Activated CD8-positive, alpha-beta T cell treated with anti-CD3 and anti-CD28 coated beads for 36 hours (primary cell): ENCODE data around the gene SLC3A2. TPM values are rescaled to one million over a fixed set of nuclear protein-coding genes. Genes with fewer than 3 reads are reported as not detected.

Experiments
- ATAC-seq: fragments of 200-7000 bp; cut with Tn5 transposase; one replicate; pipeline ENCODE4 v1.10.0; 2021; ENCODE audit warnings: mild to moderate bottlenecking, moderate library complexity
- CTCF ChIA-PET: fragments of 350-600 bp; sonication (Branson Sonifier 250); formaldehyde crosslinking; loops from one replicate; lab custom pipeline; 2021; ENCODE audit warnings: antibody characterized with exemption; lab: Charles Lee
- POLR2A ChIA-PET: fragments of 350-600 bp; sonication (Branson Sonifier 250); formaldehyde crosslinking; loops from one replicate; lab custom pipeline; 2021; ENCODE audit warnings: antibody characterized with exemption; lab: Charles Lee
- DNase-seq: peaks from one replicate; pipeline ENCODE4 v3.0.0-alpha.2; 2020
- H3K27ac Mint-ChIP-seq: one replicate; pipeline ENCODE4 v1.8.0; 2021; ENCODE audit warnings: mild to moderate bottlenecking, mixed read lengths
- H3K27me3 Mint-ChIP-seq: one replicate; pipeline ENCODE4 v1.8.0; 2021; ENCODE audit warnings: mixed read lengths
- H3K36me3 Mint-ChIP-seq: one replicate; pipeline ENCODE4 v1.8.0; 2021; ENCODE audit warnings: low read depth, mixed read lengths
- H3K4me1 Mint-ChIP-seq: one replicate; pipeline ENCODE4 v1.8.0; 2021; ENCODE audit warnings: low read depth, mixed read lengths
- H3K4me3 Mint-ChIP-seq: one replicate; pipeline ENCODE4 v1.8.0; 2021; ENCODE audit warnings: mild to moderate bottlenecking, moderate library complexity, mixed read lengths
- H3K9me3 Mint-ChIP-seq: one replicate; pipeline ENCODE4 v1.8.0; 2021; ENCODE audit warnings: mixed read lengths
- intact Hi-C: fragments of 100-400 bp; cut with micrococcal nuclease; formaldehyde crosslinking; loops from one replicate; pipeline ENCODE4 v1.10.0; 2022
- total RNA-seq, 2 experiments: library from RNA; stranded (reverse); gene quantifications; one replicate each; pipeline ENCODE4 v1.2.3, GENCODE V29; 2021
- TF ChIP-seq, protein P1 (sequence below): fragments of 200-600 bp; IDR thresholded peaks from one replicate; pipeline ENCODE4 v1.8.0; 2022; ENCODE audit warnings: antibody characterized with exemption, mild to moderate bottlenecking

Gene SLC3A2
- total RNA-seq, 2 experiments from 2014 or later: 299 to 315 TPM

DNA sequence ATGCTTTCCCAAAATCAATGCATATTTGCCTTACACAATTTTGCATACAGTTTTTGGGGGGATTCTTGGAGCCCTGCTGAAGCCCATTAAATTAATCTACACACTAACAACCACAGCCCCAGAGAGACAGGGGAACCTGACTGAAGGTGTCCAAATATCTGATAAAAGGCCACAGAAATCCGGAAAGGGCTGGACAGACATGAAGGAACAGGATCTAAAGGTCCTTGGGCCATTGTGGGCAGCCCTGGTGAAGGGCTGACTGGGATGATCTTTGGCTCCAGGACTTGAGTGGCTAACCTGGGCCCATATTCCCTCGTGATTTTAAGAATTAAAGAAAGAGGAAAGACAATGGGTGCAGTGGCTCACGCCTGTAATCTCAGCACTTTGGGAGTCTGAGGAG lies 34.5 kb upstream of the SLC3A2 start:
- no peak for DNase-seq
- TF ChIP-seq, protein P1, sequence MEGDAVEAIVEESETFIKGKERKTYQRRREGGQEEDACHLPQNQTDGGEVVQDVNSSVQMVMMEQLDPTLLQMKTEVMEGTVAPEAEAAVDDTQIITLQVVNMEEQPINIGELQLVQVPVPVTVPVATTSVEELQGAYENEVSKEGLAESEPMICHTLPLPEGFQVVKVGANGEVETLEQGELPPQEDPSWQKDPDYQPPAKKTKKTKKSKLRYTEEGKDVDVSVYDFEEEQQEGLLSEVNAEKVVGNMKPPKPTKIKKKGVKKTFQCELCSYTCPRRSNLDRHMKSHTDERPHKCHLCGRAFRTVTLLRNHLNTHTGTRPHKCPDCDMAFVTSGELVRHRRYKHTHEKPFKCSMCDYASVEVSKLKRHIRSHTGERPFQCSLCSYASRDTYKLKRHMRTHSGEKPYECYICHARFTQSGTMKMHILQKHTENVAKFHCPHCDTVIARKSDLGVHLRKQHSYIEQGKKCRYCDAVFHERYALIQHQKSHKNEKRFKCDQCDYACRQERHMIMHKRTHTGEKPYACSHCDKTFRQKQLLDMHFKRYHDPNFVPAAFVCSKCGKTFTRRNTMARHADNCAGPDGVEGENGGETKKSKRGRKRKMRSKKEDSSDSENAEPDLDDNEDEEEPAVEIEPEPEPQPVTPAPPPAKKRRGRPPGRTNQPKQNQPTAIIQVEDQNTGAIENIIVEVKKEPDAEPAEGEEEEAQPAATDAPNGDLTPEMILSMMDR: no peak
- CTCF ChIA-PET: interaction anchor here (1.6 kb wide), 1 partner anchor 10 kb away, joined by 3 read pairs; no protein-coding TSS in a partner anchor
- no peaks in the 10 kb centered on the region for H3K9me3 Mint-ChIP-seq
- POLR2A ChIA-PET: interaction anchor here (0.6 to 17.2 kb wide), 3 partner anchors 7 to 275 kb away, joined by 4 to 997 read pairs (median 495); partner anchors contain the start of gene SLC3A2
- intact Hi-C loops: loop anchor here (10.0 kb wide), 1 partner anchor 251 kb away; the partner anchor contains the start of gene TUT1
- no peak overlapping the region for H3K27ac Mint-ChIP-seq
- ATAC-seq: no peak
- H3K36me3 Mint-ChIP-seq: peaks cover under 1% of the 10 kb centered on the region
- no peak overlapping the region for H3K4me3 Mint-ChIP-seq
- peaks cover 19% of the 10 kb centered on the region for H3K4me1 Mint-ChIP-seq
- no peaks in the 10 kb centered on the region for H3K27me3 Mint-ChIP-seq

DNA sequence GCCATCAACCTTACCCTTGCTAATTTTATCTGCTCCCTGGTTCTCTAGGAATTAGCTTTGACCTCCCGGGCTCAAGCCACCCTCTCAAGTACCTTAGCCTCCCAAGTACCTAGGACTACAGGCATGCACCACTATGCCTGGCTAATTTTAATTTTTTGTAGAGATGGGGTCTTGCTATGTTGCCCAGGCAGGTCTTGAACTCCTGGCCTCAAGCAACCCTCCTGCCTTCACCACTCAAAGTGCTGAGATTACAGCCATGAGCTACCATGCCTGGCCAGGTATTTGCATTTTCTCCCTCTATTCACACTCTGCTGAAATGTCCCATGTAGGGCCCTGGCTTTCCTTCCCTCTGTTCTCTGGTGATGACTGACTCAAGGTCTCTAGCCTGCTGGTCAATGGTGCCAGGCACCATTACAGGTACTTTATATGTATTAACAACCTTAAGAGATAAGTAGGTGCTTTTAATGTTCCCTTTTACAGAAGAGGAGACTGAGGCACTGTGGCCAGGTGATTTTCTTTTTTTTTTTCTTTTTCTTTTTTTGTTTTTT lies 32.9 kb upstream of the SLC3A2 start:
- H3K27ac Mint-ChIP-seq: no peak overlapping the region
- peaks cover 30% of the 10 kb centered on the region for H3K4me1 Mint-ChIP-seq
- intact Hi-C loops: loop anchor here (10.0 kb wide), 1 partner anchor 253 kb away; the partner anchor contains the start of gene TUT1
- DNase-seq (no peak), ATAC-seq (no peak)
- H3K9me3 Mint-ChIP-seq: no peaks in the 10 kb centered on the region
- ChIA-PET CTCF (interaction anchor here (1.2 kb wide), 1 partner anchor 61 kb away, joined by 4 read pairs; no protein-coding TSS in a partner anchor), POLR2A (interaction anchor here (1.0 to 17.2 kb wide), 5 partner anchors 5 to 86 kb away, joined by 3 to 997 read pairs (median 495); partner anchors contain the start of genes SLC3A2, STX5, TEX54 and WDR74)
- H3K4me3 Mint-ChIP-seq: no peak overlapping the region
- peaks cover 17% of the 10 kb centered on the region for H3K36me3 Mint-ChIP-seq
- H3K27me3 Mint-ChIP-seq: no peaks in the 10 kb centered on the region
- TF ChIP-seq, protein P1: no peak

DNA sequence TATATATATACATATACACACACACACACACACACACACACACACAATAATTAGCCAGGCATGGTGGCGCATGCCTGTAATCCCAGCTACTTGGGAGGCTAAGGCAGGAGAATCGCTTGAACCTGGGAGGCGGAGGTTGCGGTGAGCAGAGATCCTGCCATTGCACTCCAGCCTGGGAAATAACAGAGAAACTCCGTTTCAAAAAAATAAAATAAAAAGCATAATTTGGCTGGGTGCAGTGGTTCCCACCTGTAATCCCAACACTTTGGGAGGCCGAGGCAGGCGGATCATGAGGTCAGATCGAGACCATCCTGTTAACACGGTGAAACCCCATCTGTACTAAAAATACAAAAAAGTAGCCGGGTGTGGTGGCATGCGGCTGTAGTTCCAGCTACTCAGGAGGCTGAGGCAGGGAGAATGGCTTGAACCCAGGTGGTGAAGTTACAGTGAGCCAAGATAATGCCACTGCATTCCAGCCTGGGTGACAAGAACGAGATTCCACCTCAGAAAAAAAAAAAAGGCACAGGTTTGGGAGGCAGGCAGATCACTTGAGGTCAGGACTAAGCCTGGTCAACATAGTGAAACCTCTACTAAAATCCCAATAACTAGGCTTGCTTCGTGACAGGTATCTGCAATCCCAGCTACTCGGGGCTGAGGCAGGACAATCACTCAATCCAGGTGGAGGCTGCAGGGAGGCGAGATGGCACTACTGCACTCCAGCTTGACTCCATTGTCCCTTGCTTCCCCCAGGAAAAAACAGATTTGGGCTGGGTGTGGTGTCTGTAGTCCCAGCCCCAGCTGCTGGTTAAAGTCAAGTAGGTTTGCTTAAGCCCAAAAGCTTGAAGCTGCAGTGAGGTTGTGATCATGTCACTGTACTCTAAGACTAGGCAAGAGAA lies 29.5 kb upstream of the SLC3A2 start:
- ATAC-seq (no peak), DNase-seq (no peak)
- peak overlapping the region; percentile 95 for H3K27ac Mint-ChIP-seq
- peaks cover 38% of the 10 kb centered on the region for H3K4me1 Mint-ChIP-seq
- no peaks in the 10 kb centered on the region for H3K27me3 Mint-ChIP-seq
- ChIA-PET CTCF (interaction anchor here (1.1 to 2.9 kb wide), 3 partner anchors 13 to 64 kb away, joined by 3 to 12 read pairs (median 4); partner anchors contain the start of gene TMEM179B), POLR2A (interaction anchor here (0.7 to 13.1 kb wide), 14 partner anchors 11 to 758 kb away, joined by 3 to 997 read pairs (median 20); partner anchors contain the start of genes C11orf98, CSKMT, HNRNPUL2 and LBHD1)
- intact Hi-C loops: no loop called here
- H3K36me3 Mint-ChIP-seq: peaks cover 50% of the 10 kb centered on the region
- no peaks in the 10 kb centered on the region for H3K9me3 Mint-ChIP-seq
- TF ChIP-seq, protein P1: no peak
- H3K4me3 Mint-ChIP-seq: peak overlapping the region; percentile 95

DNA sequence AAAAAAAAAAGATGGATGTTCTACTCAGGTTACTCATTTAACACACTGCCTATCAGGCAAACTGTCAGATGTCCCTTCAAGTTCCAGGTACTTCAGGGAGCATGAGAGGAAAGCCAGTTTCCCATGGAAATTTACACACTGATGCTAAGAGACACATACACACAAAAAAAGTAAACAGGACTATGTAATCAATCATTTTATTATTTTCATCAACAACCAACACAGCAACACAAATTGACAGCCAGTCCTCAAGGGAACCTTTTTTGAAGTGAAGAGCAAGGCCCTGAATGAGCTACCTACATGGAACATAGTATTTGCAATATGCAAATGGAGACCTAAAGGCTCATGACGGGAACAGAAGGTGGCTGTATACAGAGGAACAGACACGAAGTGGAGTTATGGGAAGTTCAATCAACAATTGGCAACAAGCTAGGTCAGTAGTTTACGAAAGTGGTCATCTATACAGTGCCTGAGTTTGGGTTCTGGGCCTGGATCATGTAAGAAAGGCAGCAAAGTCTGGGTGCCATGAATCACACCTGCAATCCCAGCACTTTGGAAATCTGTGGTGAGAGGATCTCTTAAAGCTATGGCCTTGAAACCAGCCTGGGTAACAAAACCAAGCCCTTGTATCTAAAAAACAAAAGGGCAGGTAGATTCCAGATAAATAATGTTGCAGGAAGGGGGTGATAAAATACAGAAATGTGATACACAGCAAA lies 28.7 kb upstream of the SLC3A2 start:
- Mint-ChIP-seq H3K27me3 (no peaks in the 10 kb centered on the region), H3K4me1 (peaks cover 38% of the 10 kb centered on the region), H3K4me3 (peak overlapping the region; percentile 95), H3K27ac (peak overlapping the region; percentile 95), H3K9me3 (no peaks in the 10 kb centered on the region), H3K36me3 (peaks cover 53% of the 10 kb centered on the region)
- TF ChIP-seq, protein P1: no peak
- ChIA-PET CTCF (interaction anchor here (1.1 to 2.9 kb wide), 2 partner anchors 12 to 65 kb away, joined by 3 to 12 read pairs; partner anchors contain the start of gene TMEM179B), POLR2A (interaction anchor here (0.6 to 13.1 kb wide), 15 partner anchors 12 to 261 kb away, joined by 3 to 997 read pairs (median 5); partner anchors contain the start of genes C11orf98, CSKMT, HNRNPUL2 and LBHD1)
- intact Hi-C loops: no loop called here
- no peak for DNase-seq
- no peak for ATAC-seq
